SH-SY5Y (cell line): ENCODE results near the gene OPCML.

ENCODE experiments used
- GATA2 ChIP-seq: IDR thresholded peaks from 2 replicates; pipeline ENCODE4 v1.6.1; 2011; ENCODE audit warnings: mild to moderate bottlenecking, low read depth, low read length
- GATA3 ChIP-seq: IDR thresholded peaks from 2 replicates; pipeline ENCODE4 v1.6.1; 2011; ENCODE audit warnings: low read depth, mild to moderate bottlenecking, low read length, moderate library complexity

DNA sequence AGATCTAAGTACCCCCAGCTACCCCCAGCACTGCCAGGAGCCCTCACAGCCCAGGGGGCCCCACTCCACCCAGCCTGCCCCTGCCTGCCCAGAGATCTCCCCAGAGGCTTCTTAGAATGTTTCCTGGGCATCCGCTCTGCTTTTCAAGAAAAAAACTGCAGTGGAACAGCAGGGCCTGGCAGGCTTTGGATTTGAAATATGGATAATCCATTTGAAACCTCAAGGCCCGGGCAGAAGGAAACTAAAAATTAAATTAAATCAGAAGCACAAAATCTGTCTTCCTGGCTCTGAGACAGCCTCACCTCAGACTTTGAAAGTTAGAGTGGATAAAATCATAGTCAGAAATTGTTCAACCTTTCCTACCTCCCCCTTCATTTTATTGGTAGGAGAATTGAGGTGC lies 273.6 kb downstream of the OPCML start:
- no peak for TF ChIP-seq GATA2
- no peak for TF ChIP-seq GATA3
